HG03558 (cell line): ENCODE results near the gene PXT1.
"Not testable (repeated sequence)": the region's sequence is repeated elsewhere in the genome, so short reads cannot be mapped to it uniquely, and the experiment has no call there.

ENCODE experiments used
- ATAC-seq: cut with Tn5 transposase; IDR thresholded peaks from one replicate; pipeline ENCODE4 v1.9.1; 2021; ENCODE audit warnings: moderate number of reproducible peaks; ENCODE audit not compliant: unreplicated experiment; ENCODE audit errors: extremely low read depth

PXT1 gene

GRCh38 chr6:36373368-36374019 lies 69.2 kb downstream of the PXT1 start:
- ATAC-seq, result no peak

DNA sequence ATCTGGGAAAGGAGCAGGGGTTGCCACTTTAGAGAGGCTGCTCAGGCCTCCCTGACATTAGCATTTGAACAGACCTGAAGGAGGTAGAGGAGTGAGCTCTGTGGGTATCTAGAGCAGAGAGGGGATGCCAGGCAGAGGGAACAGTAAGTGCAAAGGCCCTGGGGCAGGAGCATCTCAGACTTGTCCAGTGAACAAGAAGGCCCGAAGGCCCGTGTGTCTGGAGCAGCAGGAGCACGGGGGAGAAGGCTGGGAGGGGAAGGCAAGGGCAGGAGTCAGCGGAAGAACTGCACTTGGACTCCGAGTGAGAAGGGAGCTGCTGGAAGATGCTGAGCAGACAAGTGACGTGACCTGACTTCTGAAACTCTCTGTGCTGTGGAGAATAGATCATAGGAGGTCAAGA lies 70.6 kb downstream of the PXT1 start:
- ATAC-seq, result no peak

DNA sequence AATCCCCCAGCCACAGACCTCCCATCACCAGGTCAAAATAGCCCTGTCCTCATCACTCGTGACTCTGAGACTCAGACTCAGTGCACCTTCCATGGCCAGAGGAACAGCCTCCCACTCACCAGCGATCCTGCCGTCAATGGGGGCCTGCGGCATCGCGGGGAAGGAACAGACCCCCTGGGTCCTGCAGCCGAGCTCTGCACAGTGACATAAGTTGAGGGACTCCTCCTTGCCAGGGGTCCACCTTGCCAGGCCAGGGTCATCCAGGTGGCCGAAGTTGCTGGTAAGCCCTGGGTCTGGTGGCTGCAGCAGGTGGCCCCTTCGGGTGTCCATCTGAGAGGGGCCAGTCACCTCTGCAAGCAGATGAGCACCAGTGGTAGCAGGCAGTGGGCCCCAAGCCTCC lies 71.4 kb downstream of the PXT1 start:
- no peak for ATAC-seq

GRCh38 chr6:36370638-36371037 lies 72.0 kb downstream of the PXT1 start:
- ATAC-seq, result no peak

GRCh38 chr6:36368921-36369865 lies 73.5 kb downstream of the PXT1 start:
- no peak for ATAC-seq

- ATAC-seq, result no peak
Measured at GRCh38 chr6:36368421-36368820, 74.2 kb downstream of the PXT1 start.

DNA sequence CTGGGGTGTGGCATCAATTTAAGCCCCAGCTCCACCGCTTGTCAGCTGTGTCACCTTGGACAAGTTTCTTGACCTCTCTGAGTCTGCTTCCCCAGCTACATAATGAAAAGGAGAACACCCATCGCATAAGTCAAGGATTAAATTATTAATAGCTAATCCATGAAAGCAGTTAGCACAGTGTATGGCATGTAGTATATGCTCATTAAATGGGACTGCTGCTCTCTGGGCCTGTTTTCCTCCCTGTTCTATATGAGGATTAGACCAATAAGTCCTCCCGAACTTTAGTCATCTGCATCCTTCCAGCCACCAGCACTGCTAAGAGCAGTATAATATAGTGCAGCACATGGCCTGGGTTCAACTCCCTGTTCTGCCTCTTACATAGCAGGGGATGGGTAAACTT lies 74.9 kb downstream of the PXT1 start:
- ATAC-seq, result no peak

- no peak for ATAC-seq
Measured at GRCh38 chr6:36364669-36365479, 77.8 kb downstream of the PXT1 start.

- ATAC-seq, result not testable (repeated sequence)
Measured at GRCh38 chr6:36364061-36364635, 78.5 kb downstream of the PXT1 start.

DNA sequence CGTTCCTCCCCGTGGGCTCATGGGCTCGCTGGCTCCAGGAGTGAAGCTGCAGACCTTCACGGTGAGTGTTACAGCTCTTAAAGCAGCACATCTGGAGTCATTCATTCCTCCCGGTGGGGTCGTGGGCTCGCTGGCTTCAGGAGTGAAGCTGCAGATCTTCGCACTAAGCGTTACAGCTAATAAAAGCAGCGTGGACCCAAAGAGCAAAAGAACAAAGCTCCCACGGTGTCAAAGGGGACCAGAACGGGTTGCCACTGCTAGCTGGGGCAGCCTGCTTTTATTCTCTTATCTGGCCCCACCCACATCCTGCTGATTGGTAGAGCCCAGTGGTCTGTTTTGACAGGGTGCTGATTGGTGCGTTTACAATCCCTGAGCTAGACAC lies 79.3 kb downstream of the PXT1 start:
- ATAC-seq, result not testable (repeated sequence)

- no peak for ATAC-seq
Measured at GRCh38 chr6:36362551-36363370, 79.9 kb downstream of the PXT1 start.

DNA sequence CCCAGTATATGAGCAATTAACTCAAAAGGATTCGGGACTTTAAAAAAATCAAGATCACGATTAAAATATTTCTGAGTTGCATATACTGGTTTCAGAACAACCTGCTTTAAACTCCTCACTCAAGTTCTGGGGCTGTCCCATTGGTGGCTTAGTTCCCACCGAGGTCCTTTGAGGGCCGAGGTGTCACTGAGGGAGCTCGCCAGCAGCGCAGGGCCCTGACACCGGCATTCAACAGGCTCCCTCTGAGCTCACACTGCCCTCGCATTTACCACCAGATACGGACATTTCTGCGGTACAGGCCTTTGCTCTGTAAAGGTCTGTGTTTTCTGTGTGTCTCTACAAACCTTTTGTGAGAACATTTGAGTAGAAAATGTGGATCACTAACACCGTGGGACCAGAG lies 81.6 kb downstream of the PXT1 start:
- ATAC-seq, result no peak

GRCh38 chr6:36360241-36361054 lies 82.2 kb downstream of the PXT1 start:
- no peak for ATAC-seq

GRCh38 chr6:36358226-36358915 lies 84.3 kb downstream of the PXT1 start:
- ATAC-seq, result no peak

- no peak for ATAC-seq
Measured at GRCh38 chr6:36357872-36358225, 84.8 kb downstream of the PXT1 start.

- ATAC-seq, result no peak
Measured at GRCh38 chr6:36355819-36356218, 86.8 kb downstream of the PXT1 start.

DNA sequence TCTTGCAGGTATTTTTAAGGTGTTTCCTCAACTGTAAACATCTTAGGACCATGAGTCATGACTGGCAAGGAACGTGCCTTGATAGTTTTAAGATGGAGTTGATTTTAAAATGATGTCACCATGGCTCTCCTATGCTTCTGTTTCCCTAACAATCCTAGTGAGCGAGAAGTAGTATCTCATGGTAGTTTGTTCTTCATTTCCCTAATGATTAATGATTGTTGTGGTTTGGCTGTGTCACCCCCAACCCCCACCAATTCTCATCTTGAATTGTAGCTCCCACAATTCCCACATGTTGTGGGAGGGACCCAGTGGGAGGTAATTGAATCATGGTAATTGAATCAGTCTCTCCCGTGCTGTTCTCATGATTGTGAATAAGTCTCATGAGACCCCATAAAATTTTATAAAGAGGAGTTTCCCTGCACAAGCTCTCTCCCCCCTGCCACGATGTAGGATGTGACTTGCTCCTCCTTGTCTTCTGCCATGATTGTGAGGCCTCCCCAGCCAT lies 89.2 kb downstream of the PXT1 start:
- ATAC-seq, result no peak

- ATAC-seq, result no peak
Measured at GRCh38 chr6:36352477-36353157, 90.0 kb downstream of the PXT1 start.
